Measurements from ENCODE around the gene TXNL1.

TXNL1 gene

GRCh38 chr18:56606618-56607017, 31.8 kb downstream of the TXNL1 start:
- H3K9me3 ChIP-seq (ENCODE audit: control insufficient read depth, low read length), result no peaks in the 10 kb centered on the region
- no peak overlapping the region for H3K4me2 ChIP-seq (ENCODE audit: low read length)
- H2AFZ ChIP-seq, result no peak overlapping the region
- no peak for TF ChIP-seq CTCF (IDR thresholded peaks at IDR 0.05)
- no peak overlapping the region for H3K4me3 ChIP-seq (ENCODE audit: low read depth, low read length)
- H3K4me1 ChIP-seq, result no peaks in the 10 kb centered on the region
- no peaks in the 10 kb centered on the region for H3K36me3 ChIP-seq (ENCODE audit: control insufficient read depth, insufficient read depth, low read length)
- no peaks in the 10 kb centered on the region for H3K79me2 ChIP-seq
- no peak overlapping the region for H3K27ac ChIP-seq
- no peaks in the 10 kb centered on the region for H3K27me3 ChIP-seq (ENCODE audit: control insufficient read depth, insufficient read depth, low read length)
- no peak overlapping the region for H3K9ac ChIP-seq

DNA sequence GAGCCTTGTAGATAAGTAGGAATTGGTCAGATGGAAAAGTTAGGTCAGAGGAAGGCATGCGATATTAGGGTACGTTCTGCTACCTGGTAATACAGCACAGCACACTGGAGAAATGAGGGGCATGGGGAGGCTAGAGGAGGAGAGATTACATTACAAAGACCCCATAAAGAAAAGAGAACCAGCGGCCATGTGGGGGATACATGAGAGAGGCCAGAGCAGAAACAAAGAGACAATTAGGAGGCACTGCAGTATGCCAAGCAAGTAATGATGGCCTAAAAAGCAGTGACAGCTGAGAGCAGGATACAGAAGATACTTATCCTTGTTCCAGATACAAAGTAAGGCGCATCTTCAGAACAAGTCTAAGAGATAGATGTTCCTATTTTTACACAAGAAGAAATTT, 40.0 kb downstream of the TXNL1 start:
- H3K4me2 ChIP-seq (ENCODE audit: low read length), result no peak overlapping the region
- no peaks in the 10 kb centered on the region for H3K9me3 ChIP-seq (ENCODE audit: control insufficient read depth, low read length)
- no peaks in the 10 kb centered on the region for H3K79me2 ChIP-seq
- H3K4me1 ChIP-seq, result no peaks in the 10 kb centered on the region
- no peak overlapping the region for H3K4me3 ChIP-seq (ENCODE audit: low read depth, low read length)
- no peak for TF ChIP-seq CTCF (IDR thresholded peaks at IDR 0.05)
- no peak overlapping the region for H2AFZ ChIP-seq
- no peaks in the 10 kb centered on the region for H3K36me3 ChIP-seq (ENCODE audit: control insufficient read depth, insufficient read depth, low read length)
- H3K9ac ChIP-seq, result no peak overlapping the region
- no peak overlapping the region for H3K27ac ChIP-seq
- no peaks in the 10 kb centered on the region for H3K27me3 ChIP-seq (ENCODE audit: control insufficient read depth, insufficient read depth, low read length)

- Histone ChIP-seq H3K36me3 (ENCODE audit: control insufficient read depth, insufficient read depth, low read length) (no peaks in the 10 kb centered on the region), H2AFZ (no peak overlapping the region), H3K4me2 (ENCODE audit: low read length) (no peak overlapping the region), H3K4me1 (no peaks in the 10 kb centered on the region), H3K9ac (no peak overlapping the region), H3K27me3 (ENCODE audit: control insufficient read depth, insufficient read depth, low read length) (no peaks in the 10 kb centered on the region), H3K9me3 (ENCODE audit: control insufficient read depth, low read length) (no peaks in the 10 kb centered on the region), H3K79me2 (no peaks in the 10 kb centered on the region), H3K4me3 (ENCODE audit: low read depth, low read length) (no peak overlapping the region), H3K27ac (no peak overlapping the region)
- no peak for TF ChIP-seq CTCF (IDR thresholded peaks at IDR 0.05)
These were observed 44.5 kb downstream of the TXNL1 start for GRCh38 chr18:56593906-56594305.

DNA sequence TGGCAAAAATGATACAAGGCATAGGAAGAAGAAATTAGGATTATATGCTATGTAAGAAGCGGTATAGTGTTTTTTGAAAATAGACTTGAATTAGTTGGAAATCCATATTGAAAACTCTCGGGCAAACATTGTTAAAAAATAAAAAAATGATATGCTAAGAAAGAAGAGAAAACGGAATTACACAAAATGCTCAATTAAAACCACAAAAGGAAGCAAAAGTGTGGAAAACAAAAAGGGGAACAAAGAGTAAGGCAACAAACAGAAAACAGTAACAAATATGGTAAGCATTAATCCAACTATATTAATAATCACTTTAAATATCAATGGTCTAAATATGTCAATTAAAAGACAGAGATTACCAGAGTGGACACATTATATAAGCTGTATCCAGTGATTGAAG, 58.4 kb downstream of the TXNL1 start:
- H3K4me1 ChIP-seq, result peaks cover 3% of the 10 kb centered on the region
- no peak overlapping the region for H3K4me2 ChIP-seq (ENCODE audit: low read length)
- H3K36me3 ChIP-seq (ENCODE audit: control insufficient read depth, insufficient read depth, low read length), result no peaks in the 10 kb centered on the region
- H3K27me3 ChIP-seq (ENCODE audit: control insufficient read depth, insufficient read depth, low read length), result no peaks in the 10 kb centered on the region
- H3K9me3 ChIP-seq (ENCODE audit: control insufficient read depth, low read length), result no peaks in the 10 kb centered on the region
- H3K9ac ChIP-seq, result no peak overlapping the region
- H3K79me2 ChIP-seq, result no peaks in the 10 kb centered on the region
- no peak overlapping the region for H3K27ac ChIP-seq
- no peak overlapping the region for H3K4me3 ChIP-seq (ENCODE audit: low read depth, low read length)
- H2AFZ ChIP-seq, result no peak overlapping the region
- TF ChIP-seq CTCF (IDR thresholded peaks at IDR 0.05), result no peak

DNA sequence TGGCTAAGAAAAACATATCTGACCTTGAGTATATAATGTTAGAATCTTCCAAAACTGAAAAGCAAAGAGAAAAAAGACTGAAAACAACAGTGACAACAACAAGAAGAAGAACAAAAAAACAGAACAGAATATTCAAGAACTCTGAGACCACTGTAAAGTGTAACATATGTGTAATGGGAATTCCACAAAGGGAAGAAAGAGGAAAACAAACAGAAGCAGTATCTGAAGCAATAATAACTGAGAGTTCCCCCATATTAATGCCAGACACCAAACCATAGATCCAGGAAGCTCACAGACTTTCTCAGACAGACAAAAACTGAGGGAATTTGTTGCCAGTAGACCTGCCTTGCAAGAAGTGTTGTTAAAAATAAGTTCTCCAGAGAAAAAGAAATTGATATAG, 58.9 kb downstream of the TXNL1 start:
- Histone ChIP-seq H3K27me3 (ENCODE audit: control insufficient read depth, insufficient read depth, low read length) (no peaks in the 10 kb centered on the region), H3K9me3 (ENCODE audit: control insufficient read depth, low read length) (no peaks in the 10 kb centered on the region)
- no peak for TF ChIP-seq CTCF (IDR thresholded peaks at IDR 0.05)

More for the DNA sequence above, 58.9 kb downstream of the TXNL1 start:
- no peaks in the 10 kb centered on the region for H3K36me3 ChIP-seq (ENCODE audit: control insufficient read depth, insufficient read depth, low read length)
- H2AFZ ChIP-seq, result no peak overlapping the region
- H3K9ac ChIP-seq, result no peak overlapping the region
- H3K4me2 ChIP-seq (ENCODE audit: low read length), result no peak overlapping the region
- H3K4me3 ChIP-seq (ENCODE audit: low read depth, low read length), result no peak overlapping the region
- no peaks in the 10 kb centered on the region for H3K79me2 ChIP-seq
- H3K4me1 ChIP-seq, result peaks cover 9% of the 10 kb centered on the region
- no peak overlapping the region for H3K27ac ChIP-seq
